Sigmoid colon (tissue), 4 donors: ENCODE data around the gene MYO1G.

Experiments
- POLR2A ChIP-seq, 2 donors: fragments of 450-650 bp; IDR thresholded peaks; one replicate each; pipeline ENCODE4 v1.6.1; 2016; ENCODE audit warnings: antibody characterized with exemption in 2 of 2, mild to moderate bottlenecking in 2 of 2, moderate library complexity in 2 of 2
- POLR2AphosphoS5 ChIP-seq, 4 donors: sonication (generic); formaldehyde crosslinking; IDR thresholded peaks; one replicate each; pipeline ENCODE4 v1.6.1; 2017; ENCODE audit warnings: antibody characterized with exemption in 4 of 4
- TF ChIP-seq, protein P1 (sequence below), 4 experiments: fragments of 450-650 bp in 3 of 4; fragments of 200-600 bp in 1 of 4; IDR thresholded peaks; one replicate each; pipeline ENCODE4 v1.5.1; 2016 to 2019; ENCODE audit warnings: antibody characterized with exemption in 4 of 4, mild to moderate bottlenecking in 3 of 4, moderate library complexity in 2 of 4

- TF ChIP-seq POLR2A (IDR thresholded peaks at IDR 0.05) (no peak), POLR2AphosphoS5 (IDR thresholded peaks at IDR 0.05) (no peak)
- TF ChIP-seq, protein P1, sequence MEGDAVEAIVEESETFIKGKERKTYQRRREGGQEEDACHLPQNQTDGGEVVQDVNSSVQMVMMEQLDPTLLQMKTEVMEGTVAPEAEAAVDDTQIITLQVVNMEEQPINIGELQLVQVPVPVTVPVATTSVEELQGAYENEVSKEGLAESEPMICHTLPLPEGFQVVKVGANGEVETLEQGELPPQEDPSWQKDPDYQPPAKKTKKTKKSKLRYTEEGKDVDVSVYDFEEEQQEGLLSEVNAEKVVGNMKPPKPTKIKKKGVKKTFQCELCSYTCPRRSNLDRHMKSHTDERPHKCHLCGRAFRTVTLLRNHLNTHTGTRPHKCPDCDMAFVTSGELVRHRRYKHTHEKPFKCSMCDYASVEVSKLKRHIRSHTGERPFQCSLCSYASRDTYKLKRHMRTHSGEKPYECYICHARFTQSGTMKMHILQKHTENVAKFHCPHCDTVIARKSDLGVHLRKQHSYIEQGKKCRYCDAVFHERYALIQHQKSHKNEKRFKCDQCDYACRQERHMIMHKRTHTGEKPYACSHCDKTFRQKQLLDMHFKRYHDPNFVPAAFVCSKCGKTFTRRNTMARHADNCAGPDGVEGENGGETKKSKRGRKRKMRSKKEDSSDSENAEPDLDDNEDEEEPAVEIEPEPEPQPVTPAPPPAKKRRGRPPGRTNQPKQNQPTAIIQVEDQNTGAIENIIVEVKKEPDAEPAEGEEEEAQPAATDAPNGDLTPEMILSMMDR (IDR thresholded peaks at IDR 0.05): no peak
Observed at GRCh38 chr7:44985900-44986217, 7.0 kb upstream of the MYO1G start.
